ENCODE measurements around the gene SCGB1C1.
"Not testable (repeated sequence)": the region's sequence is repeated elsewhere in the genome, so short reads cannot be mapped to it uniquely, and the experiment has no call there.

The SCGB1C1 gene

DNA sequence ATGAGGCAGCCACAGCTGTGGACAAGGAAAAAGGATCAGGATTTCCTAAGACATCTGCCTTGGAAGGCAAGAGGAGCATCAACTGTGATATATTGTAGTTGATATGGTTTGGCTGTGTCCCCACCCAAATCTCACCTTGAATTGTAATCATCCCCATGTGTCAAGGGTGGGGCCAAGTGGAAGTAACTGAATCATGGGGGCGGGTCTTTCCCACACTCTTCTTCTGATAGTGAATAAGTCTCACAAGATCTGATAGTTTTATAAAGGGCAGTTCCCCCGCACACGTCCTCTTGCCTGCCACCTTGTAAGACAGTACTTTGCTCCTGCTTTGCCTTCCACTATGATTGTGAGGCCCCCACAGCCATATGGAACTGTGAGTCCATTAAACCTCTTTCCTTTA lies 24.8 kb downstream of the SCGB1C1 start:
- no peaks in the 10 kb centered on the region for H3K9me2 ChIP-seq (replicated peaks; ENCODE audit: insufficient read depth, low read length)
- no peaks in the 10 kb centered on the region for H3K9me3 ChIP-seq (ENCODE audit: insufficient read depth, low read length)
- no peak overlapping the region for H2AFZ ChIP-seq (ENCODE audit: low read depth, low read length, severe bottlenecking)
- H3K79me2 ChIP-seq (ENCODE audit: insufficient read depth, low read length), result no peaks in the 10 kb centered on the region
- H4K20me1 ChIP-seq (ENCODE audit: low read depth, low read length), result no peaks in the 10 kb centered on the region
- H3K4me3 ChIP-seq (ENCODE audit: insufficient read depth, low read length, poor library complexity, severe bottlenecking), result no peak overlapping the region
- no peak for TF ChIP-seq EZH2phosphoT487 (conservative IDR thresholded peaks at IDR 0.05; ENCODE audit: low read length)
- TF ChIP-seq, protein P1, sequence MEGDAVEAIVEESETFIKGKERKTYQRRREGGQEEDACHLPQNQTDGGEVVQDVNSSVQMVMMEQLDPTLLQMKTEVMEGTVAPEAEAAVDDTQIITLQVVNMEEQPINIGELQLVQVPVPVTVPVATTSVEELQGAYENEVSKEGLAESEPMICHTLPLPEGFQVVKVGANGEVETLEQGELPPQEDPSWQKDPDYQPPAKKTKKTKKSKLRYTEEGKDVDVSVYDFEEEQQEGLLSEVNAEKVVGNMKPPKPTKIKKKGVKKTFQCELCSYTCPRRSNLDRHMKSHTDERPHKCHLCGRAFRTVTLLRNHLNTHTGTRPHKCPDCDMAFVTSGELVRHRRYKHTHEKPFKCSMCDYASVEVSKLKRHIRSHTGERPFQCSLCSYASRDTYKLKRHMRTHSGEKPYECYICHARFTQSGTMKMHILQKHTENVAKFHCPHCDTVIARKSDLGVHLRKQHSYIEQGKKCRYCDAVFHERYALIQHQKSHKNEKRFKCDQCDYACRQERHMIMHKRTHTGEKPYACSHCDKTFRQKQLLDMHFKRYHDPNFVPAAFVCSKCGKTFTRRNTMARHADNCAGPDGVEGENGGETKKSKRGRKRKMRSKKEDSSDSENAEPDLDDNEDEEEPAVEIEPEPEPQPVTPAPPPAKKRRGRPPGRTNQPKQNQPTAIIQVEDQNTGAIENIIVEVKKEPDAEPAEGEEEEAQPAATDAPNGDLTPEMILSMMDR (IDR thresholded peaks at IDR 0.05; ENCODE audit: insufficient read depth, low read length, poor library complexity, severe bottlenecking), result no peak
- H3K4me2 ChIP-seq (ENCODE audit: low read depth, low read length, poor library complexity, severe bottlenecking), result no peak overlapping the region
- no peaks in the 10 kb centered on the region for H3K27me3 ChIP-seq (ENCODE audit: low read length)
- H3K27ac ChIP-seq (ENCODE audit: low read depth, low read length), result no peak overlapping the region
- H3K36me3 ChIP-seq (ENCODE audit: low read length), result no peaks in the 10 kb centered on the region
- peaks cover 10% of the 10 kb centered on the region; the same call in 1 of the 2 replicates for H3F3A ChIP-seq (ENCODE audit: insufficient read depth)
- H3K9ac ChIP-seq (ENCODE audit: low read length), result no peak overlapping the region

DNA sequence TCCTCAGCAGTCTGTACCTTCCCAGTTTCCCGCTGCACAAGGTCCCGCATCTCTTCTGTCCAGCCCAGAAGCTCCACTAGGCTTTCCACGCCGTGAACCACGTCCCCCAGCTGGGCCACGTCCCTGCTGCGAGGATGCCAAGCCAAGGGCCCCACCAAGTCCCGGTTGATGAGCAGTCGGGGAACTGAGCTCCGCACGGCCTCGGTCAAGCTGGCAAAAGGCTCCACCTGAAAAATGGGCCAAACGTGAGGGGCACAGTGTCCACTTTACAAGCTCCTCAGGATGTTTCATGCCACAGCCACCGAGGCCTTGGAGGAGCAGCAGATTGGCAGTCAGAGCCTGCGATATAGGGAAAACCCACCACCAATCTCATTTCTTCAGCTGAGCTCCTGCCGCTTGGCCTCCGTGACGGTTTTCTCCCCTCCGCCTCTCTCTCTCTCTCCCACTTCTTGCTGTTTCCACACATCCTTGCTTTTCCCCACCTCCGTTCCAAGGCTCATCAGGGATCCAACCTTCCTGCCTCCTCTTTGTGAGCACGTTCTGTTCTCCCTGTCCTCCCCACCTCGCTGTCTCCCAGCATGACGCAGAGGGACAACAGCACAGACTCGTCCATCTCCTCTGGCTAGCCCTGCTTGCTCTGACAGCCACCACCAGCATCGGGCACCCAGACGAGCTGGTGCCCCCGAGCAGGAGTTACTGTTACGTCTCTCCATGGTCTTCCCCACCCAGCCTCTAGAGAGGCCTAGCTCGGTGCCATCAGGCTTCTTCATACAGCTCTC lies 26.1 kb downstream of the SCGB1C1 start:
- Histone ChIP-seq H3K36me3 (ENCODE audit: low read length) (no peaks in the 10 kb centered on the region), H3K4me3 (ENCODE audit: insufficient read depth, low read length, poor library complexity, severe bottlenecking) (no peak overlapping the region), H2AFZ (ENCODE audit: low read depth, low read length, severe bottlenecking) (no peak overlapping the region), H3K9ac (ENCODE audit: low read length) (no peak overlapping the region), H3K9me2 (replicated peaks; ENCODE audit: insufficient read depth, low read length) (no peaks in the 10 kb centered on the region), H3K27me3 (ENCODE audit: low read length) (no peaks in the 10 kb centered on the region), H3K27ac (ENCODE audit: low read depth, low read length) (no peak overlapping the region), H3K79me2 (ENCODE audit: insufficient read depth, low read length) (no peaks in the 10 kb centered on the region), H3F3A (ENCODE audit: insufficient read depth) (peaks cover 10% of the 10 kb centered on the region; the same call in 1 of the 2 replicates), H4K20me1 (ENCODE audit: low read depth, low read length) (no peaks in the 10 kb centered on the region), H3K4me2 (ENCODE audit: low read depth, low read length, poor library complexity, severe bottlenecking) (no peak overlapping the region), H3K9me3 (ENCODE audit: insufficient read depth, low read length) (no peaks in the 10 kb centered on the region)
- TF ChIP-seq EZH2phosphoT487 (conservative IDR thresholded peaks at IDR 0.05; ENCODE audit: low read length), result no peak
- TF ChIP-seq, protein P1 (IDR thresholded peaks at IDR 0.05; ENCODE audit: insufficient read depth, low read length, poor library complexity, severe bottlenecking), result no peak

DNA sequence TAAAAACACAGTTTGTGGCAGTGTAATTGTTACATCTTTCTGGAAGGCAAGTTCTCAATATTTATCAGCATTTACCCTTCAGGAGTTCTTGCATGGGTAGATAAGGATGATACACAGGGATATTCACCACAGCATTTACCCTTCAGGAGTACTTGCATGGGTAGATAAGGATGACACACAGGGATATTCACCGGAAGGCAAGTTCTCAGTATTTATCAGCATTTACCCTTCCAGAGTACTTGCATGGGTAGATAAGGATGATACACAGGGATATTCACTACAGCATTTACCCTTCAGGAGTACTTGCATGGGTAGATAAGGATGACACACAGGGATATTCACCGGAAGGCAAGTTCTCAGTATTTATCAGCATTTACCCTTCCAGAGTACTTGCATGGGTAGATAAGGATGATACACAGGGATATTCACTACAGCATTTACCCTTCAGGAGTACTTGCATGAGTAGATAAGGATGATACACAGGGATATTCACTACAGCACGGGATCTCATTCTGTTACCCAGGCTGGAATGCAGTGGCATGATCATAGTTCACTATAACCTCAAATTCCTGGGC lies 27.9 kb downstream of the SCGB1C1 start:
- H3K4me3 ChIP-seq (ENCODE audit: insufficient read depth, low read length, poor library complexity, severe bottlenecking); H4K20me1 ChIP-seq (ENCODE audit: low read depth, low read length); H3K9ac ChIP-seq (ENCODE audit: low read length); H3K9me3 ChIP-seq (ENCODE audit: insufficient read depth, low read length); H3K79me2 ChIP-seq (ENCODE audit: insufficient read depth, low read length); H3F3A ChIP-seq (ENCODE audit: insufficient read depth); H3K27me3 ChIP-seq (ENCODE audit: low read length); H3K9me2 ChIP-seq (replicated peaks; ENCODE audit: insufficient read depth, low read length); H3K27ac ChIP-seq (ENCODE audit: low read depth, low read length); H3K36me3 ChIP-seq (ENCODE audit: low read length); H3K4me2 ChIP-seq (ENCODE audit: low read depth, low read length, poor library complexity, severe bottlenecking); H2AFZ ChIP-seq (ENCODE audit: low read depth, low read length, severe bottlenecking): not testable (repeated sequence)

DNA sequence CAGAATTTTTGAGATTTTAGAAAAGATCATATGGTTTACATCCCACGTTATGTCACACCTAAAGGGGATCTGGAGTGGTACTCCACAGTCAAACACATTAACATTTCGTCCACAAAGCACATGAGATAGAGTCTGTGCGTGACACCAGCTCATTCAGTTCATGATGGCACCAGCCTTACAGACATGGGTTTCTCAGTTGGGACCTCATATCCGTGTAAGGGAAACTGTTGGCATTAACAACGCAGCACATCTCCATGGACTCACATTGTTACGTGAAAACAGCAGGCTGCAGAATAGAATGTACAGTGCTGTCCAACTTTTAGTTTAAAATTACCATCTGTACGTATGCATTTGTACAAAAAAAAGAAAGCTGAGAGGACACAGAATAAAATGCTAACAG lies 28.7 kb downstream of the SCGB1C1 start:
- Histone ChIP-seq H3K9ac (ENCODE audit: low read length) (no peak overlapping the region), H3F3A (ENCODE audit: insufficient read depth) (peaks cover 5% of the 10 kb centered on the region; the same call in 1 of the 2 replicates), H3K27me3 (ENCODE audit: low read length) (no peaks in the 10 kb centered on the region), H3K79me2 (ENCODE audit: insufficient read depth, low read length) (no peaks in the 10 kb centered on the region), H3K36me3 (ENCODE audit: low read length) (no peaks in the 10 kb centered on the region), H3K4me2 (ENCODE audit: low read depth, low read length, poor library complexity, severe bottlenecking) (no peak overlapping the region), H3K27ac (ENCODE audit: low read depth, low read length) (no peak overlapping the region), H3K9me2 (replicated peaks; ENCODE audit: insufficient read depth, low read length) (no peaks in the 10 kb centered on the region), H2AFZ (ENCODE audit: low read depth, low read length, severe bottlenecking) (no peak overlapping the region), H4K20me1 (ENCODE audit: low read depth, low read length) (no peaks in the 10 kb centered on the region), H3K4me3 (ENCODE audit: insufficient read depth, low read length, poor library complexity, severe bottlenecking) (no peak overlapping the region), H3K9me3 (ENCODE audit: insufficient read depth, low read length) (no peaks in the 10 kb centered on the region)
- no peak for TF ChIP-seq EZH2phosphoT487 (conservative IDR thresholded peaks at IDR 0.05; ENCODE audit: low read length)
- TF ChIP-seq, protein P1 (IDR thresholded peaks at IDR 0.05; ENCODE audit: insufficient read depth, low read length, poor library complexity, severe bottlenecking), result no peak
